HT1080 (cell line): Measurements from ENCODE around the gene TBX1. TPM values are rescaled to one million over a fixed set of nuclear protein-coding genes. Genes with fewer than 3 reads are reported as not detected.

Source experiments
- DNase-seq: peaks from one replicate; pipeline ENCODE4 v3.0.0-alpha.2; 2015; ENCODE audit warnings: low read depth
- total RNA-seq: library from RNA; depleted of rRNA; stranded (reverse); fragments of >200 nt; shearing (Covaris generic); gene quantifications from 2 replicates; pipeline ENCODE4 v1.2.3, GENCODE V29; 2014

The TBX1 gene
- total RNA-seq, 1 experiment from 2014 or later, result 0.14 TPM

GRCh38 chr22:19737846-19738663, 22.5 kb upstream of the TBX1 start:
- DNase-seq, result no peak

- DNase-seq, result no peak
Observed at GRCh38 chr22:19738664-19739447, 21.7 kb upstream of the TBX1 start.

DNA sequence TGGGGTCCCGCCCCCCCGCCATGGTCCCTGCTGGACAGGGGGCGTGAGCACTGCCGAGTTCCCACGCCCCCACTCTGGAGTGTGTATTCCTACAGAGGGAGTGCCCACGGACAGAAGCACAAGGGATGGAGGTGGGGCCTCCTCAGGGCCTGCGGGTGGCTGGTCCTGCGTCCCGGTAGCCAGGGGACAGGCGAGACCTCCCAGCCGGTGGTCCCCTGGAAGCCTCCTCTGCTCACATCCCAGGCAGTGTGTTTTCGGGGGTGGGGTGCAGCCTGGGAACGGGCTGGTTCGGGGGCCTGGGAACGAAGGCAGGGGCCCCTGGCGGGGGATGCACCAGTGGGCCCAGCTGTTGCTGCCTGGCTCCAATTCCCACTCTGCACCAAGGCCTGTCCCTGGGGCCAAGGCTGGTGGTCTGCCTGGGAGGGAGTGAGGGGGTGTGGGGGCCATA, 21.1 kb upstream of the TBX1 start:
- DNase-seq, result no peak

DNA sequence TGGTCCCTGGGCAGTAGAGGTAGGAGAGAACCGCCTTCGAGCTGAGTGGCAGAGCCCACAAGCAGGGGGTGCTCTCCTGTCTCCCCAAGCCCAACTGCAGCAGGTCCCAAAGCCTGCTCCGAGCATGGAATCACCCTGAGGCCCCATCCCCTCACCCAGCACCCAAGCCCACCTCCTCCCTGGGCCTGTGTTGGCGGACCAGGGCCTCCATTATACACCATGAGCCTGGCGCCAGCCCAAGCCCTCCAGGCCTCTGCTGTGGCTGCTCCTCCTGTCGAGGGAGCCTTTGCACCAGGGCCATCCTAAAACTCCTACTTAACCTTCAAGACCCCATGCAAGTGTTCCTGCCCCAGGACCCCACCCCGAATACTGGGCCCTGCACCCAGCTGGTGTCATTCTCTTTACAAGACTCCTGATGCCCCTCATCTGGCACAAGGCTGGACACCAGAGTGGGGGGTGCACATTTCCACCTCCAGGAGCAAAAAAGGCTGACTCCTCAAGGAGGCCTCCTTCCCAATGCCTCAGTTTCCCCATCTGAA, 20.6 kb upstream of the TBX1 start:
- no peak for DNase-seq

- DNase-seq, result no peak
Observed at GRCh38 chr22:19740586-19740985, 20.0 kb upstream of the TBX1 start.

- no peak for DNase-seq
Observed at GRCh38 chr22:19741053-19741452, 19.5 kb upstream of the TBX1 start.

DNA sequence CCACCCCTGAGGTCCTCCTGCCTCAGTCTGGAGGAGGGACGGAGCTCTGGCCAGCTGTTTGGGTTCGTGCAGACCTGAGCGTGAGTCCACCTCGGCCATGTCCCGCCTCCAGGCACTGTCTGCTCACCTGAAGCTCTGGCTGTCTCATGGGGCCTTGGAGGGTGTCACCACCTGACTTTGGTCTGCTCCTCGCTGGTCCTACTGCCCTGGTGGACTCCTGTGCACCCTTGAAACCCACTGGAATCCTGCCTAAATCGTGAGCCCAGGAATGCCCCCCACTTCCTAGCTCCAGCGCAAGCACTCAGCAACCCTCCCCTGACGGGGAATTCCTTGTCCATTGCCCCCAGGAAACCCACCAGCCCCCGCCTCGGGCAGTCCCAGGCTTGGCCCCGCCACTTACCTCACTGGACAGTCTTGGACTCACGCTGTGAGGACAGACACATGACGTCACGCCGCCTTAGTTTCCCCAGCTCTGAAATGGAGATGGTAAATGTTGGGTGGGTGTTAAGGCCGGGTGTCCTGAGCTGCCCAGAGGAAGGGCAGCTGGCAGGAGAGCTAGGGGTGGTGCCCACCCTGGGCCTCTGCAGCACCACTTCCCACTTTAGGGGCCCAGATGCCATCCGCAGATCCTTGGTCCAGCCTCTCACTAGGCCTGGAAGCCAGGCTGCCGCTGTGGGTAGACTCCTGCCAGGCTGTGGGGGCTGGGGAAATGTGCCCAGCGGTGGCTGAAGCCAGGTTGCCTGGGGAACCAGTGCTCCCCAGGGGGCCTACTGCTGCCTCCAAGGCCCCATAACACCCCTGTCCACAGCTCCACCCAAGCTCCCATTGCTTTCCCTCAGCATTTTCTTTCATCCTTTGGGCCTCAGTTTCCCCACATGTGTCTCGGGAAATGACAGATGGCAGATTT, 18.2 kb upstream of the TBX1 start:
- DNase-seq, result no peak

GRCh38 chr22:19743081-19743480, 17.5 kb upstream of the TBX1 start:
- DNase-seq, result no peak

DNA sequence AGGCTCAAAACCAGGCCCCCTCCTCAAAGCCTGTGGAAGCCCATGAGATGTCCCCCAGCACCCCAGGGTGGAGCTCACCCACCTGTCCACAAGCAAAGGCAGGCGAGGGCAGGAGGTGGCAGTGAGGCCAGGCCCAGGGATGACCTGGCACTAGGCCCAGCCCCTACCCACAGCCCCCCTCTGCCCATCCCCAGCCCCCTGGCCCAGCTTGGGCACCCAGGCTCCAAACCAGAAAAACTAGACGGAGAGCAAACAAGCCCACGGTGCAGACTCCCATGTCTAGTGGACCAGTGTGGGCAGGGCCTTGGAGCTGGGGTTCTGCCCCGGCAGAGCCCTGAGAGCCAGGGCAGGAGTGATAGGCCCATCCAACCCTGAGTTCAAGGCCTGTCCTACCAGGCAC, 16.9 kb upstream of the TBX1 start:
- no peak for DNase-seq

- DNase-seq, result no peak
Observed at GRCh38 chr22:19744350-19745006, 16.1 kb upstream of the TBX1 start.

DNA sequence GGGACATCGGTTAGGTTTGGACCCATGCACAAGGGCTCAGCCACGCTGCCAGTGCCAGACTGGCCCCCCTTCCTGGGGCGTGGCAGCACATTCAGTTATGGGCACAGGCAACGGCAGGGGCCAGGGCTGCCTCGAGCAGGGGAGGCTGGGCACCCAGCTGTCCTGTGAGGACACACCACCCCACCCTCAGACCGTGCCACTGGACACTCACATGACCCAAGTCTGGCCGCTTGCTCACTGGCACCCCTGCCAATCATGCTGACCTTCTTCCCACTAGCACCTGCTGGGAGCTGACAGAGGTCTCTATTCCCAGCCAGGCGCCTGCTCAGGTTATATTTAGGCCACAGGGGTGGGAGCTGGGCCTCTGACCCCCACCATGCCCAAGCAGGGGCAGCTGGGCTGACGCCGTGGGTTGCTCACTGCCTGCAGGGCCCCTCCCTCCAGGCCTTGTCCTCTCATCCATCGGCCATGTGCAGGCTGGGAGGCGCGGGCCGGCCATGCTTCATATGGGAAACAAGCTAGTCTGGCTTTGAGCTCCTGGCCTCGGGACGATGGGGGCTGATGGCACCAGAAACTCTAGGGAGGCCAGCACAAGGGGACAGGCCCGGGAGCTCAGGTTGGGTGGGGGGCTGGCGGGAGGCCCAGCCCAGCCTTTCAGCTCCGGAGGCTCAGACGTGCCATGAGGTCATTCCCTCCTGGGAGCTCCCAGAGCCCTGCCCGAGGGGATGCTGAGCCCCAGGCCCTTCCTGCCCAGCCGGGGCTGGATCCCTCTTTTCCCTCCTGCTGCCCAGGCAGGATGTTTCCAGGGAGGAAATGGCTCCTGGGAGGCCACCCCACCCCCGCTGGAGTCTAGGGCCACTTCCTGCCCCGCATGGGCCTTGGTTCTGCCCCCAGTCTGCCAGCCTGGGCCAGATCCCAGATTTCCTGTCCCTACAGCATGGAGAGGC, 15.2 kb upstream of the TBX1 start:
- peak; percentile 17 for DNase-seq

- DNase-seq, result no peak
Observed at GRCh38 chr22:19746726-19747125, 13.9 kb upstream of the TBX1 start.

DNA sequence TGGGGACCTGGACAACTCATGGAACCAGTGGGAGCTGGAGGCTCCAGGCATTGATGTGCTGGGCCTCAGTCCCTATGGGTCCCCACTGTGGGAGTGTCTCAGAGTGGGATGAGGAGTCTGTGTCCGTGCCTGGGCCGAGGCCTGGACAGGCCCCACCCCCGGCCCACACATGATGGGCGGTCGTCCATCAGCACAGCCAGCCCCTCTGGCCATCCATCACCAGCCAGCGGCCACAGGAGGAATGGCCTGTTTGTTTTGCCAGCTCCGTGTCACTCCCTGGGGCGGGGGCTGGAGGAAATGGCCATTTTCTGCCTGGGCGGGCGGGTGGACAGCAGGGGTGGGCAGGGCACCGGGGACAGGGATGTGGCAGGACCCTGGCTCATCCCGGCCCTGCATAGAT, 13.0 kb upstream of the TBX1 start:
- DNase-seq, result no peak

DNA sequence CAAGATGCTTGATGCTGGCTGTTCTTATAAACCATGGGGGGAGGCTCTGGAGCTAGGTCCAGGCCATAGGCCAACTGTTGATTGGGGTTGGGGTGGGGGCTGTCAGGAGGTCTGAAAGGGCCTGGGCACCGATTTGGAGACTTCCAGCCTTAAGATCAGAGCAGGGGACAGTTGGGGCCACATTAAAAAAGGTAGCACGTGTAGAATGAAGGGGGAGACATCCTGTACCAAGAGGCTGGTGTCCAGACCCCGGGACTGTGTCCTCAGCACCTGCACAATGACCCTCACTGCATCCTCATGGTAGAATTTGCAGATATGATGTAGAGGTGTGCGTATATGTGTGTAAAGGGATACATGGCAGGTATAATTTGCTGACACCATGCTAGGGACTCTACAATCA, 12.4 kb upstream of the TBX1 start:
- no peak for DNase-seq

GRCh38 chr22:19748991-19749664, 11.4 kb upstream of the TBX1 start:
- DNase-seq, result no peak

DNA sequence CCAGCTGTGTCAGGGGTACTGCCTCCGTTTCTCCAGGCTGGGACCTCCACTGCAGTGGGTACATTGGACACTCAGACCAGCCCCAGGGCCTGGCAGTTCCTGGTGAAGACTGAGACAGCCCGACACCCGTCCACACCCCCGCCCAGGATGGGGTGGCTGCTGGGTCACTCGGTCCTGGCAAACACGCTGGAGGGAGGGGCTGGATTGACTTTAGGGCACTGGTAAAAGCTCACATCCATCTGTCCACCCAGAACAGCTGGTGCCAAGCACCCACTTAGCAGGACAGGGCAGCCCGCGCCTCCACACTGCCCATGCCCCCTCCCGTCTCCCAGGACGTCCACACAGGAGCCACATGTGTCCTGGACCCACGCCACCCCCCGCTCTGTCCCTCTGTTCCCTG, 10.7 kb upstream of the TBX1 start:
- no peak for DNase-seq

DNA sequence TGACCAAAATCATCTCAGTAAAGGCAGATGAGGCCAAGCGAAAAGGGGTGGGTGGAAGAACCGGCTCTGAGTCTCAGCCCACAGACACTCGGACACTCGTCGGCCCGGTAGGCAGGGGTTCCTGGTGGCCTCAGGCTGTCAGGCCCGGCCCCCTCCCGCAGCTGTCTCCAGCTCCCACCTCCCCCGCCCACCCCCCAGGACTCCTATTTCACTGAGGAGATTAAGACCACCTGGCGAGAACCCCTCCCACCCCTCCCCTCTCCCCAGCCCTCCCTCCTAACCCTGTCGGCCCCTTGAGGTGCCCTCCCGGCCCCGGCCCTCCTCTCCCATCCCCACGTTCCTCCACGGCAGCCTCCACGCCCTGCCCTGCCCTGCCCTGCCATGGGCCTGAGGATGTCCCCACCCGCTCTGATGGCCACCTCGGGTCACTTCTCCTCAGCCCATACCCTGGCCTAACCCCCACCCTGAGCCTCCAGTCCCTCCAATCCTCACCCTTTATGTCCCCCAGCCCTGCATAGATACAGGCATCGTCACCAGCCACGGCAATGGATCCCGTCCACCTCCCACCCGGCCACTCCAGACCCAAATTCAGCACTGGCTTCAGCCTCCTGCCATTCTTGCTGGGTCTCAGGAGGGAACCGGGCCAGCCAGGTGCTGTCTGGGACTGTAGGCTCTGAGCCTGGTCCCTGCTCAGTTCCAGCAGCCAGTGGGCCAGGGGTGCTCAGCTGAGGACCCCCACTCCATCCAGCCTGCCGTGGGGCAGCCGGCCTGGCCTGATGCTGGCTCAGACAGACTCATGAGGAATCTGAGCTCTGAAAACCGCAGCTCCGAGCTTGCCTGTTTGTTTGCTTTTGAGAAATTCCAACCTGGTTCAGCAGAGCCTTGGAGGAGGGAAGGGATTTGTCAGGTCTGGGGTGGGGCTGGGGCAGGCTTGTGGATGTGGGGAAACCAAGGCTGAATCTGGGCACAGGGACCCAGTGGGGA, 9.8 kb upstream of the TBX1 start:
- DNase-seq, result peak; percentile 39
